ENCODE results near the gene SLC38A10. TPM values are rescaled to one million over a fixed set of nuclear protein-coding genes. Genes with fewer than 3 reads are reported as not detected.

SLC38A10 gene
- total and polyA plus RNA-seq, 2 experiments from 2014 or later = 94.4 to 131 TPM

DNA sequence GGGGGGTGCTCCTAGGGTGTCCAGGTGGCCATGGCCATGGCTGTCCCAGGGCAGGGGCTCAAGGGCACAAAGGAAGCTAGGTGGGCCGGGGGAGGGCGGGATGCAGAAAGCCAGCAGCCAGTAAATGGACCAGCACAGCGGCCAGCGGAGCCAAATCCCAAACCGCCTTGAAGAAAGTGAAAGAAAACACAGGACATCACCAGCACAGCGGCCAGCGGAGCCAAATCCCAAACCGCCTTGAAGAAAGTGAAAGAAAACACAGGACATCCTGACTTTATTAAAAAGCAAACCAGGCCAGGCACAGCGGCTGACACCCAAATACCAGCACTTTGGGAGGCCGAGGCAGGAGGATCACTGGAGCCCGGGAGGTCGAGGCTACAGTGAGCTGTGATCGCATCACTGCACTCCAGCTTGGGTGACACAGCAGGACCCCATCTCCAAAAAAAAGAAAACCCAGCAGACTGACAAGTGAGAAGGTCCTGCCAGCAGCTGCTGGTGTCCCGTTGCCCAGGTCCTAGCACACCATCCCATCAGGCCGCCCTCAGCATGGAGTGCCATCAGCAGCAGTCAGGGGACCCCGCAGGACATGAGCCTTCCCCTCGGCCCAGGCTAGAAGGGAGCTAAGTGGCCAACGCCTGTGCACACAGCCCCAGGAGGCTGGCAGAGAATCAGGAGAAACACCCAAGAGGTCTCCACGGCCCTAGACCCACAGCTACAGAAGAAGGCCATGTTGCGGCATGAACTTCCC lies 17.0 kb downstream of the SLC38A10 start:
- no peaks in the 10 kb centered on the region for H3K27me3 ChIP-seq
- H3K27ac ChIP-seq = no peak overlapping the region
- H3K9me3 ChIP-seq (ENCODE audit: low read depth) = no peaks in the 10 kb centered on the region
- H3K4me1 ChIP-seq (ENCODE audit: low read depth) = no peaks in the 10 kb centered on the region
- no peak overlapping the region for H3K4me3 ChIP-seq
- TF ChIP-seq, protein P1, sequence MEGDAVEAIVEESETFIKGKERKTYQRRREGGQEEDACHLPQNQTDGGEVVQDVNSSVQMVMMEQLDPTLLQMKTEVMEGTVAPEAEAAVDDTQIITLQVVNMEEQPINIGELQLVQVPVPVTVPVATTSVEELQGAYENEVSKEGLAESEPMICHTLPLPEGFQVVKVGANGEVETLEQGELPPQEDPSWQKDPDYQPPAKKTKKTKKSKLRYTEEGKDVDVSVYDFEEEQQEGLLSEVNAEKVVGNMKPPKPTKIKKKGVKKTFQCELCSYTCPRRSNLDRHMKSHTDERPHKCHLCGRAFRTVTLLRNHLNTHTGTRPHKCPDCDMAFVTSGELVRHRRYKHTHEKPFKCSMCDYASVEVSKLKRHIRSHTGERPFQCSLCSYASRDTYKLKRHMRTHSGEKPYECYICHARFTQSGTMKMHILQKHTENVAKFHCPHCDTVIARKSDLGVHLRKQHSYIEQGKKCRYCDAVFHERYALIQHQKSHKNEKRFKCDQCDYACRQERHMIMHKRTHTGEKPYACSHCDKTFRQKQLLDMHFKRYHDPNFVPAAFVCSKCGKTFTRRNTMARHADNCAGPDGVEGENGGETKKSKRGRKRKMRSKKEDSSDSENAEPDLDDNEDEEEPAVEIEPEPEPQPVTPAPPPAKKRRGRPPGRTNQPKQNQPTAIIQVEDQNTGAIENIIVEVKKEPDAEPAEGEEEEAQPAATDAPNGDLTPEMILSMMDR (IDR thresholded peaks at IDR 0.05; ENCODE audit: low read depth, low read length) = no peak
- DNase-seq (ENCODE audit: low read depth in 1 of 2, low spot score in 1 of 2) = peak in 1 of 2 donors; percentile 64
- peaks cover 15% of the 10 kb centered on the region for H3K36me3 ChIP-seq

DNA sequence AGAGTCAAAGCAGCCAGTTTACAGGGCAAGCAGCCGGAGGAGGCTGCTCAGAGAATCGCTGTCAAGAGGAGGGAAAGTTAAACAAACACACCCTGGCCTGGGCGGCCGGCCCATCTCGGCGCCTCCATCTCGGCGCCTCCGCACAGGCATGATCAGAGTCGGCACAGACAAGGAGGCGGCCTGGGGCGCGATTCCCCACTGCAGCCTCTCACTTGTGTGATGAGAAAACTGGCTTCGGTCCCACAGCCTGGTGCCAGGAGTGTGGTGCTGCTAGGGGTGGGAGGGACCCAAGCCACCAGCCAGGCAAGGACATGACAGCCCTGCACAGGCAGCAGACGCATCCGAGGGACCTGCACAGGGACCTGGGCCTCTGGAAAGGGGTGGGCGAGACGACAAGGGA lies 17.7 kb downstream of the SLC38A10 start:
- Histone ChIP-seq H3K4me3 (no peak overlapping the region), H3K27ac (no peak overlapping the region), H3K4me1 (ENCODE audit: low read depth) (no peaks in the 10 kb centered on the region), H3K27me3 (no peaks in the 10 kb centered on the region), H3K36me3 (peaks cover 12% of the 10 kb centered on the region), H3K9me3 (ENCODE audit: low read depth) (no peaks in the 10 kb centered on the region)
- TF ChIP-seq, protein P1 (IDR thresholded peaks at IDR 0.05; ENCODE audit: low read depth, low read length) = no peak
- peak in 1 of 2 donors; percentile 42 for DNase-seq (ENCODE audit: low read depth in 1 of 2, low spot score in 1 of 2)

DNA sequence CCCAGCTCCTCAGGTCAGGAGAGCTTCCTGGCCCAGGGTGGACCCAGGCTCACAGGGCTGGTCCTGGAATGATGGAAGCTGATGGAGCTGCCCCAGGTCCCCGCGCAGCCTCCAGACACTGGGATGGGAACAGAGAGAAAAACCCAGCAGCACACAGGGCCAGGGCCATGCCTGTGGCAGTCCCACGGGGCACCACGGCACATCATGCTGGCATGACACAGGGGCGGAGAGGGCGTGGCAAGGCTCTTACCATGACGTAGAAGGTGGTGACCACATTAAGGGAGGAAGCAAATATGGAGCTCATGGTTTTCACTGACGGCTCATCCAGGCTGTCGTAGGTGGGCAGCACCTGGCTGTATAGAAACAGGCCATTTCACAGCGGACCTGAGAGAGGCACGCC lies 18.3 kb downstream of the SLC38A10 start:
- TF ChIP-seq, protein P1 (IDR thresholded peaks at IDR 0.05; ENCODE audit: low read depth, low read length) = no peak
- Histone ChIP-seq H3K9me3 (ENCODE audit: low read depth) (no peaks in the 10 kb centered on the region), H3K27ac (no peak overlapping the region), H3K27me3 (no peaks in the 10 kb centered on the region), H3K4me3 (no peak overlapping the region), H3K36me3 (peaks cover 8% of the 10 kb centered on the region), H3K4me1 (ENCODE audit: low read depth) (no peaks in the 10 kb centered on the region)
- no peak for DNase-seq (ENCODE audit: low read depth in 1 of 2, low spot score in 1 of 2)

DNA sequence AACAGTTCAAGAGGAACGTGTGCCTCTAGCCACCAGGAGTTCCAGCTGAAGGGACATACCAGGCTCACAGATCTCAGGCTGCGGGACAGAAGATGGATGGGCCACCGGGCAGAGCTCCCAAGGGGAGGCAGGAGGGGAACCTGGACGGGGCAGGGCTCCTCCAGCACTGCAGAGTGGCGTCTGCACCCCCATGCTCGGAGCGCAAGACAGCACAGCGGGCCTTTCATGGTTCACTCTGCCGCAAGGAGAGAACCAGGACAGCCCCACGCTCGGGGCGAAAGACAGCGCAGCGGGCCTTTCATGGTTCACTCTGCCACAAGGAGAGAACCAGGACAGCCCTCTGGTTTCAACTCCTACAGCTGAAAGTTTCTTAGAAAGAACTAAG lies 20.6 kb downstream of the SLC38A10 start:
- Histone ChIP-seq H3K36me3 (peaks cover 8% of the 10 kb centered on the region), H3K4me3 (no peak overlapping the region), H3K27me3 (no peaks in the 10 kb centered on the region), H3K27ac (no peak overlapping the region), H3K4me1 (ENCODE audit: low read depth) (no peaks in the 10 kb centered on the region), H3K9me3 (ENCODE audit: low read depth) (no peaks in the 10 kb centered on the region)
- TF ChIP-seq, protein P1 (IDR thresholded peaks at IDR 0.05; ENCODE audit: low read depth, low read length) = no peak
- DNase-seq (ENCODE audit: low read depth in 1 of 2, low spot score in 1 of 2) = no peak

DNA sequence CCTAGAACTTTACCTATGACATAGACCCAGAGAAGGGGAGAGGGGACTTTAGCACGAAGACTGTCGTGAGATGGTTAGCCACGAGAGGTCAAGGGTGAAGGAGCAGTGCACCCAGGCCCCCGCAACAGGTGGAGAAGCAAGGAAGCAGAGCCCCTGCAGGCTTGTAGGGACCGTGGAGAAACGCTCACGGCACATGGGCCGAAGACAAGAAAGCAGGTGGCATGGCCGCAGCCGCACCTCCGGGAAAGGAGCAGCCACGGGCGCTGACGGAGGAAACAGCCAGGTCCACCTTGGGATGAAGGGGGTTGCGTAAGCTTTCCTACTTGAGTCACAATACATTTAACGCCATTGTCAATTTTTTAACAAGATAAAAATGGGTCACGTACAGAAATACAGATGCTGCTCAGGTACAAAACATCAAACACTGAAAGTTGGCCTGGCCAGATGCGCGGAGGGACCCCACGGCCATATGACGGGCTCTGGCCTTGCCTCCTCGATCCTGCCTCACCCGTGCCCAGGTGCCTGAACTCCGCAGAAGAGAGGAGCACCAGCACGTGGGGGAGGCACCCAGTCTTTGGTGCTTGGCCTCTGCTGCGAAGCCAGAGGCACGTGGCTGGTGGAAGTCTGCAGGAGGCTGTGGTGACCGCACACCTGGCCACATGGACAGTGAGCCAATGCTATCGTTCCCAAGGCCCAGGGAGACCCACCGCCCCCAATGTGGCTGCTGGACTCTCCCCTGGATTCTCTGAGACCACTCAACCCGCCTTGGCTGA lies 21.2 kb downstream of the SLC38A10 start:
- H3K27ac ChIP-seq = no peak overlapping the region
- H3K27me3 ChIP-seq = no peaks in the 10 kb centered on the region
- no peak for DNase-seq (ENCODE audit: low read depth in 1 of 2, low spot score in 1 of 2)
- no peaks in the 10 kb centered on the region for H3K4me1 ChIP-seq (ENCODE audit: low read depth)
- TF ChIP-seq, protein P1 (IDR thresholded peaks at IDR 0.05; ENCODE audit: low read depth, low read length) = no peak
- no peak overlapping the region for H3K4me3 ChIP-seq
- peaks cover 12% of the 10 kb centered on the region for H3K36me3 ChIP-seq
- no peaks in the 10 kb centered on the region for H3K9me3 ChIP-seq (ENCODE audit: low read depth)
